HEK293 (cell line): ENCODE data around the gene KLB.

Source experiments
- CTCF ChIA-PET: fragments of 350-600 bp; formaldehyde crosslinking; extraction: SDS; loops from one replicate; lab custom pipeline; 2021; ENCODE audit warnings: antibody characterized with exemption; lab: Yijun Ruan, JAX
- POLR2A ChIA-PET: fragments of 300-600 bp; formaldehyde crosslinking; extraction: SDS; loops from one replicate; lab custom pipeline; 2020; ENCODE audit warnings: antibody characterized with exemption, inconsistent platforms; lab: Yijun Ruan, JAX
- H3K27ac ChIP-seq: fragments of 200-500 bp; sonication (Bioruptor generic); 2 replicates; pipeline ENCODE4 v1.5.1; 2014; ENCODE audit warnings: low read depth, low read length, control low read depth, inconsistent platforms; ENCODE audit errors: extremely low read depth
- H3K36me3 ChIP-seq, 2 experiments: fragments of 200-500 bp in 1 of 2; sonication (Bioruptor generic) in 1 of 2; 1 replicate in 1 of 2; 2 replicates in 1 of 2; pipeline ENCODE4 v1.5.1; 2014 to 2017; ENCODE audit warnings: inconsistent platforms in 2 of 2, low read length in 2 of 2; ENCODE audit not compliant: control insufficient read depth in 2 of 2, insufficient read depth in 1 of 2
- H3K4me1 ChIP-seq: fragments of 200-500 bp; sonication (Bioruptor generic); 2 replicates; pipeline ENCODE4 v1.5.1; 2014; ENCODE audit warnings: mild to moderate bottlenecking, low read length, inconsistent platforms; ENCODE audit not compliant: control insufficient read depth, insufficient read depth
- H3K4me3 ChIP-seq: 2 replicates; pipeline ENCODE4 v1.5.1; 2011; ENCODE audit warnings: low read depth, mild to moderate bottlenecking, control low read depth, low read length, moderate library complexity
- H3K9me3 ChIP-seq: fragments of 200-500 bp; sonication (Bioruptor generic); 2 replicates; pipeline ENCODE4 v1.5.1; 2014; ENCODE audit warnings: low read depth, low read length, inconsistent platforms; ENCODE audit not compliant: control insufficient read depth, insufficient read depth
- BCL11A ChIP-seq: fragments of 450-650 bp; formaldehyde crosslinking; IDR thresholded peaks from 2 replicates; pipeline ENCODE4 v1.5.1; 2016; ENCODE audit warnings: low read depth, missing biosample characterization, missing genetic modification characterization
- HOXA7 ChIP-seq: sonication (generic); formaldehyde crosslinking; IDR thresholded peaks from 2 replicates; pipeline ENCODE4 v1.8.1; 2022; ENCODE audit warnings: missing genetic modification reagents, borderline replicate concordance
- KLF7 ChIP-seq: fragments of 450-650 bp; formaldehyde crosslinking; IDR thresholded peaks from 2 replicates; pipeline ENCODE4 v1.5.1; 2016; ENCODE audit warnings: missing biosample characterization, missing genetic modification characterization, borderline replicate concordance
- MYNN ChIP-seq: fragments of 450-650 bp; formaldehyde crosslinking; IDR thresholded peaks from 2 replicates; pipeline ENCODE4 v1.5.1; 2016; ENCODE audit warnings: missing biosample characterization, missing genetic modification characterization, borderline replicate concordance
- PRDM2 ChIP-seq: fragments of 450-650 bp; formaldehyde crosslinking; IDR thresholded peaks from 2 replicates; pipeline ENCODE4 v1.5.1; 2016; ENCODE audit warnings: missing biosample characterization, missing genetic modification characterization, borderline replicate concordance
- PRDM4 ChIP-seq: fragments of 450-650 bp; formaldehyde crosslinking; IDR thresholded peaks from 2 replicates; pipeline ENCODE4 v1.5.1; 2017; ENCODE audit warnings: missing biosample characterization, missing genetic modification characterization
- SP2 ChIP-seq: fragments of 450-650 bp; formaldehyde crosslinking; IDR thresholded peaks from 2 replicates; pipeline ENCODE4 v1.5.1; 2016; ENCODE audit warnings: missing biosample characterization, missing genetic modification characterization
- SP3 ChIP-seq: fragments of 450-650 bp; formaldehyde crosslinking; IDR thresholded peaks from 2 replicates; pipeline ENCODE4 v1.5.1; 2016; ENCODE audit warnings: missing biosample characterization, missing genetic modification characterization
- TCF7L2 ChIP-seq: IDR thresholded peaks from 2 replicates; pipeline ENCODE4 v1.6.1; 2011; ENCODE audit warnings: low read depth, mild to moderate bottlenecking, inconsistent platforms, low read length, moderate library complexity, borderline replicate concordance
- ZBTB17 ChIP-seq: fragments of 450-650 bp; formaldehyde crosslinking; IDR thresholded peaks from 2 replicates; pipeline ENCODE4 v1.5.1; 2016; ENCODE audit warnings: missing biosample characterization, missing genetic modification characterization
- ZNF155 ChIP-seq: fragments of 450-650 bp; formaldehyde crosslinking; IDR thresholded peaks from 2 replicates; pipeline ENCODE4 v1.5.1; 2016; ENCODE audit warnings: missing biosample characterization, missing genetic modification characterization
- ZNF26 ChIP-seq: fragments of 450-650 bp; formaldehyde crosslinking; IDR thresholded peaks from 2 replicates; pipeline ENCODE4 v1.5.1; 2016; ENCODE audit warnings: missing biosample characterization, missing genetic modification characterization
- ZNF292 ChIP-seq: fragments of 450-650 bp; formaldehyde crosslinking; IDR thresholded peaks from 2 replicates; pipeline ENCODE4 v1.5.1; 2016; ENCODE audit warnings: low read depth, missing biosample characterization, missing genetic modification characterization, borderline replicate concordance
- ZNF354C ChIP-seq: fragments of 450-650 bp; formaldehyde crosslinking; IDR thresholded peaks from 2 replicates; pipeline ENCODE4 v1.5.1; 2016; ENCODE audit warnings: missing biosample characterization, missing genetic modification characterization, low read depth, borderline replicate concordance
- ZNF529 ChIP-seq: fragments of 450-650 bp; formaldehyde crosslinking; IDR thresholded peaks from 2 replicates; pipeline ENCODE4 v1.5.1; 2017; ENCODE audit warnings: missing genetic modification characterization, missing biosample characterization; ENCODE audit not compliant: insufficient replicate concordance
- ZNF544 ChIP-seq: fragments of 450-650 bp; formaldehyde crosslinking; IDR thresholded peaks from 2 replicates; pipeline ENCODE4 v1.5.0; 2017; ENCODE audit warnings: missing biosample characterization, missing genetic modification characterization
- ZNF658 ChIP-seq: fragments of 450-650 bp; formaldehyde crosslinking; IDR thresholded peaks from 2 replicates; pipeline ENCODE4; 2016; ENCODE audit warnings: missing biosample characterization, missing genetic modification characterization
- ZNF768 ChIP-seq: fragments of 450-650 bp; formaldehyde crosslinking; IDR thresholded peaks from 2 replicates; pipeline ENCODE4 v1.5.1; 2018; ENCODE audit warnings: missing biosample characterization, mild to moderate bottlenecking, missing genetic modification characterization
- ZNF777 ChIP-seq: fragments of 450-650 bp; formaldehyde crosslinking; IDR thresholded peaks from 2 replicates; pipeline ENCODE4 v1.5.1; 2017; ENCODE audit warnings: missing biosample characterization, missing genetic modification characterization, borderline replicate concordance
- ZNF791 ChIP-seq: fragments of 450-650 bp; formaldehyde crosslinking; IDR thresholded peaks from 2 replicates; pipeline ENCODE4 v1.5.1; 2016; ENCODE audit warnings: missing biosample characterization, missing genetic modification characterization
- TF ChIP-seq, protein P1 (sequence below): fragments of 450-650 bp; formaldehyde crosslinking; conservative IDR thresholded peaks from 2 replicates; pipeline ENCODE4 v1.5.1; 2016; ENCODE audit warnings: low read depth, missing biosample characterization, missing genetic modification characterization

Gene KLB

DNA sequence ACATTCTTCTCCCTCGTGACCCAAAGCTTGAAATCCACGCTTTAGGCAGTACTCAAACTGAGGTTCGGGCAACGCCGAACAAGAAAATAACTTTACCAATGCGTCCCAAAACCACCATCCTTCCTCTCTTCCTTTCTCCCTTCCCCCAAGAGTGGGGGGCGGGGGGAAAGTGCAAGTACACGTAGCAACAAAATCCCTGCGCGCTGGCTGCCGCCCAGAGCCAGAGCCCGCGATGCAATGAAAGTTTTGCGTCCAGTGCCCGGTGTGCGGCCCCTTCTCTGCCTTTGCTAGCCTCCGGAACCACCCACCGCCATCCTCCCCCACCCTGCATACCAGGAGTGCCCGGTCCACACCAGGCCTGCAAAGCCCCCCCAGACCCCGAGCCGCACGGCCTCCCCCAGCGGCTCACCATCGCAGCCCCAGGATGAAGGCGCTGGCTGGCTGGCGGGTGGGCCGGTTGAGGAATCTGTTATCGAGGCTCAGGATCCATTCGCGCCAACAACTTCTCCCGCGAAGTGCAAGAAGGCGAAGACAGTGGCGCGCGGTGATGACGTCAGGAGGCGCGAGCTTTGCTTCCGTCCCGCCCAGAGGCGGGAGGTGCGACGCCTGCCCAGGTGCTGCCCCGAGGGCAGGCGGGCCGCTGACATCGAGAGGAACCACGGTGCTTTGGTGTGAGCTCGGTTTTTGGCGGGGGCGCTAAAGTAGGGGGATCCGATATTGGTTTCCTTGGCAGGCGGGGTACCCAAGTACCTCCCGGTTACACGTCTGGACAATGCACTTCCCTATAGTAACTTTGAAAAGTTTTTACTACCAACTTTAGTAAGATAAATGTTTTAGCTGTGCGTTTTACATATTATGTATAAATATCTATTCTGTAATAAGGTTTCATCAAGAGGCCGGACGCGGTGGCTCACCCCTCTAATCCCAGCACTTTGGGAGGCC, 40.6 kb upstream of the KLB start, which contains the start of gene RFC1:
RFC1 (minus strand) TSS at position 533 of the 942 bp plus-strand sequence; CDS start at position 412, 121 bp downstream.
- H3K9me3 ChIP-seq = no peaks in the 10 kb centered on the region
- no peaks in the 10 kb centered on the region; a peak in 1 of 3 replicates for H3K36me3 ChIP-seq
- ChIA-PET POLR2A (interaction anchor here (1.0 kb wide), 2 partner anchors 85 to 93 kb away, joined by 3 to 4 read pairs; partner anchors contain the start of genes LIAS and RPL9), CTCF (interaction anchor here (0.5 to 0.6 kb wide), 2 partner anchors 17 to 105 kb away, joined by 3 to 4 read pairs; no protein-coding TSS in a partner anchor)
- peak within 1 kb of the TSS; percentile 93 for H3K4me3 ChIP-seq
- H3K27ac ChIP-seq = peak within 1 kb of the TSS; percentile 75
- H3K4me1 ChIP-seq = no peaks in the 10 kb centered on the region
- TF ChIP-seq ZNF292 (tag by site-specific recombination) = no peak
- TF ChIP-seq, protein P1, sequence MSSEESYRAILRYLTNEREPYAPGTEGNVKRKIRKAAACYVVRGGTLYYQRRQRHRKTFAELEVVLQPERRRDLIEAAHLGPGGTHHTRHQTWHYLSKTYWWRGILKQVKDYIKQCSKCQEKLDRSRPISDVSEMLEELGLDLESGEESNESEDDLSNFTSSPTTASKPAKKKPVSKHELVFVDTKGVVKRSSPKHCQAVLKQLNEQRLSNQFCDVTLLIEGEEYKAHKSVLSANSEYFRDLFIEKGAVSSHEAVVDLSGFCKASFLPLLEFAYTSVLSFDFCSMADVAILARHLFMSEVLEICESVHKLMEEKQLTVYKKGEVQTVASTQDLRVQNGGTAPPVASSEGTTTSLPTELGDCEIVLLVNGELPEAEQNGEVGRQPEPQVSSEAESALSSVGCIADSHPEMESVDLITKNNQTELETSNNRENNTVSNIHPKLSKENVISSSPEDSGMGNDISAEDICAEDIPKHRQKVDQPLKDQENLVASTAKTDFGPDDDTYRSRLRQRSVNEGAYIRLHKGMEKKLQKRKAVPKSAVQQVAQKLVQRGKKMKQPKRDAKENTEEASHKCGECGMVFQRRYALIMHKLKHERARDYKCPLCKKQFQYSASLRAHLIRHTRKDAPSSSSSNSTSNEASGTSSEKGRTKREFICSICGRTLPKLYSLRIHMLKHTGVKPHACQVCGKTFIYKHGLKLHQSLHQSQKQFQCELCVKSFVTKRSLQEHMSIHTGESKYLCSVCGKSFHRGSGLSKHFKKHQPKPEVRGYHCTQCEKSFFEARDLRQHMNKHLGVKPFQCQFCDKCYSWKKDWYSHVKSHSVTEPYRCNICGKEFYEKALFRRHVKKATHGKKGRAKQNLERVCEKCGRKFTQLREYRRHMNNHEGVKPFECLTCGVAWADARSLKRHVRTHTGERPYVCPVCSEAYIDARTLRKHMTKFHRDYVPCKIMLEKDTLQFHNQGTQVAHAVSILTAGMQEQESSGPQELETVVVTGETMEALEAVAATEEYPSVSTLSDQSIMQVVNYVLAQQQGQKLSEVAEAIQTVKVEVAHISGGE (tag by site-specific recombination) = no peak; the same call in 1 of the 2 replicates
- TF ChIP-seq ZNF155 = no peak
- peak; percentile 16; the same call in 1 of the 2 replicates for TF ChIP-seq PRDM4 (tag by site-specific recombination)
- no peak for TF ChIP-seq ZNF791
- no peak for TF ChIP-seq ZNF658
- TF ChIP-seq SP2 (tag by site-specific recombination) = peak; percentile 81
- TF ChIP-seq ZNF768 (tag by site-specific recombination) = no peak
- peak; percentile 77; the same call in 1 of the 2 replicates for TF ChIP-seq KLF7 (tag by site-specific recombination)
- peak; percentile 86 for TF ChIP-seq SP3 (tag by site-specific recombination)
- TF ChIP-seq TCF7L2 = no peak
- TF ChIP-seq BCL11A = no peak
- TF ChIP-seq ZNF544 (tag by site-specific recombination) = no peak
- 0 out of 2 replicates have a peak, but pooled peaks have one; percentile 55 for TF ChIP-seq ZNF777 (tag by site-specific recombination)
- TF ChIP-seq ZNF26 = no peak
- TF ChIP-seq PRDM2 (tag by site-specific recombination) = no peak
- TF ChIP-seq ZBTB17 = peak; percentile 96
- peak; percentile 75; the same call in 1 of the 2 replicates for TF ChIP-seq HOXA7 (CRISPR knock-in tag)
- no peak for TF ChIP-seq MYNN (tag by site-specific recombination)
- no peak for TF ChIP-seq ZNF529 (tag by site-specific recombination)
- TF ChIP-seq ZNF354C = no peak
